ENCODE data around the gene SAMD4A.

Gene SAMD4A

GRCh38 chr14:54738009-54738408 is 171.1 kb downstream of the SAMD4A start:
- Histone ChIP-seq H3K4me2 (ENCODE audit: low read depth, low read length, poor library complexity, severe bottlenecking) (no peak overlapping the region), H3K9me2 (replicated peaks; ENCODE audit: insufficient read depth, low read length) (no peaks in the 10 kb centered on the region), H2AFZ (ENCODE audit: low read depth, low read length, severe bottlenecking) (no peak overlapping the region), H3K27me3 (ENCODE audit: low read length) (no peaks in the 10 kb centered on the region), H3F3A (ENCODE audit: insufficient read depth) (no peaks in the 10 kb centered on the region), H3K9ac (ENCODE audit: low read length) (no peak overlapping the region), H3K27ac (ENCODE audit: low read depth, low read length) (no peak overlapping the region), H3K79me2 (ENCODE audit: insufficient read depth, low read length) (no peaks in the 10 kb centered on the region), H3K9me3 (ENCODE audit: insufficient read depth, low read length) (no peaks in the 10 kb centered on the region), H4K20me1 (ENCODE audit: low read depth, low read length) (no peaks in the 10 kb centered on the region), H3K36me3 (ENCODE audit: low read length) (no peaks in the 10 kb centered on the region), H3K4me3 (ENCODE audit: insufficient read depth, low read length, poor library complexity, severe bottlenecking) (no peak overlapping the region)
- TF ChIP-seq EZH2phosphoT487 (conservative IDR thresholded peaks at IDR 0.05; ENCODE audit: low read length) (no peak), CTCF (IDR thresholded peaks at IDR 0.05; ENCODE audit: insufficient read depth, low read length, poor library complexity, severe bottlenecking) (no peak)

- Histone ChIP-seq H3K36me3 (ENCODE audit: low read length) (no peaks in the 10 kb centered on the region), H3K4me3 (ENCODE audit: insufficient read depth, low read length, poor library complexity, severe bottlenecking) (no peak overlapping the region), H3K9me3 (ENCODE audit: insufficient read depth, low read length) (no peaks in the 10 kb centered on the region), H3K9ac (ENCODE audit: low read length) (no peak overlapping the region), H3F3A (ENCODE audit: insufficient read depth) (no peaks in the 10 kb centered on the region), H3K27me3 (ENCODE audit: low read length) (no peaks in the 10 kb centered on the region), H2AFZ (ENCODE audit: low read depth, low read length, severe bottlenecking) (no peak overlapping the region), H3K9me2 (replicated peaks; ENCODE audit: insufficient read depth, low read length) (no peaks in the 10 kb centered on the region), H4K20me1 (ENCODE audit: low read depth, low read length) (no peaks in the 10 kb centered on the region), H3K27ac (ENCODE audit: low read depth, low read length) (no peak overlapping the region), H3K4me2 (ENCODE audit: low read depth, low read length, poor library complexity, severe bottlenecking) (no peak overlapping the region), H3K79me2 (ENCODE audit: insufficient read depth, low read length) (no peaks in the 10 kb centered on the region)
- TF ChIP-seq EZH2phosphoT487 (conservative IDR thresholded peaks at IDR 0.05; ENCODE audit: low read length) (no peak), CTCF (IDR thresholded peaks at IDR 0.05; ENCODE audit: insufficient read depth, low read length, poor library complexity, severe bottlenecking) (no peak)
These were observed 172.6 kb downstream of the SAMD4A start for GRCh38 chr14:54739514-54739913.

DNA sequence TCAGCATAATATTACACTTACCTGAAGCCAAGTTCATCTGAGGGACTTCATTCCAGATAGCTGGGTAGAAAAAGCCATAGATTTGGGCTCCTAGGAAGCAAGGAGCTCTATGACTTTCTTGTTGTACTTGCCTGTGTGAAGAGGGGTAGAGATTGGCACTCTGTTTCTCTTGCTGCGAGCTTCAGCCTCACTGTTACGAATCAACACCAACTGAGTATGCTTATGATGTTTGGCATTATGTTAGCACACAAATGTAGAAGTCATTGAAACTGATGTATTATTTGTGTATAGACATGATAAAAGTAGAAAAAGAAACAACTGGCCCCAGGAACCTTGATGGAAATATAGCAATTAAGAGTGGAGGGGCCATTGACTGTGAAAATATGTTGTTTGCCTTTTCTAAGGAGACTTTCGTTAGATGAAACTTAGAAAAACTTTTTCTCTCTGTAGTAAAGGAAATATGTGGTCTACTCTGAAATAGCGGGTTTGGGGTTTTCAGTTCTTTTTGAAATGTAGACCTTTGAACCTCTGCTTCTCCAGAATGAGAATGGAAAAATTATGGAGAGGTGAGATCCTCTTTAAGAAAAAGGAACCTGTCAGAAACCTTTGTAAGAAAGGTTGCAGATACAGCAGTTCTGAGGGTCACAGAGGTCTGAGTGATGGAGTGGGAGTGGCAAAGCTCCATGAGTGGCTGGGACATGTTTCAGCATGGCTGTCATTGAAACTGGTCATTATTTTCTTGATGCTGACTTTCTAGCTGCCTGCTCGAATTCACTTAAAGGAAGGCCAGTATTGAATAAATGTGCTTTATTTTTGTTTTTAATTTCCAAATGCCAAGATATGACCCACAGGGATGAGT is 175.8 kb downstream of the SAMD4A start:
- H3K27ac ChIP-seq (ENCODE audit: low read depth, low read length): no peak overlapping the region
- no peaks in the 10 kb centered on the region for H3K36me3 ChIP-seq (ENCODE audit: low read length)
- H3K9me2 ChIP-seq (replicated peaks; ENCODE audit: insufficient read depth, low read length): no peaks in the 10 kb centered on the region
- H3K9me3 ChIP-seq (ENCODE audit: insufficient read depth, low read length): no peaks in the 10 kb centered on the region
- no peak overlapping the region for H3K4me2 ChIP-seq (ENCODE audit: low read depth, low read length, poor library complexity, severe bottlenecking)
- H4K20me1 ChIP-seq (ENCODE audit: low read depth, low read length): no peaks in the 10 kb centered on the region
- no peaks in the 10 kb centered on the region for H3K79me2 ChIP-seq (ENCODE audit: insufficient read depth, low read length)
- no peak overlapping the region for H3K4me3 ChIP-seq (ENCODE audit: insufficient read depth, low read length, poor library complexity, severe bottlenecking)
- no peak overlapping the region for H2AFZ ChIP-seq (ENCODE audit: low read depth, low read length, severe bottlenecking)
- H3F3A ChIP-seq (ENCODE audit: insufficient read depth): no peaks in the 10 kb centered on the region
- TF ChIP-seq CTCF (IDR thresholded peaks at IDR 0.05; ENCODE audit: insufficient read depth, low read length, poor library complexity, severe bottlenecking): no peak
- TF ChIP-seq EZH2phosphoT487 (conservative IDR thresholded peaks at IDR 0.05; ENCODE audit: low read length): no peak
- H3K9ac ChIP-seq (ENCODE audit: low read length): no peak overlapping the region
- H3K27me3 ChIP-seq (ENCODE audit: low read length): no peaks in the 10 kb centered on the region

Measured in SU-DHL-6 (cell line).